Activated CD8-positive, alpha-beta T cell treated with anti-CD3 and anti-CD28 coated beads for 36 hours (primary cell): ENCODE results near the gene SCYL3. TPM values are rescaled to one million over a fixed set of nuclear protein-coding genes. Genes with fewer than 3 reads are reported as not detected.

Experiments
- ATAC-seq: fragments of 200-7000 bp; cut with Tn5 transposase; one replicate; pipeline ENCODE4 v1.10.0; 2021; ENCODE audit warnings: mild to moderate bottlenecking, moderate library complexity
- CTCF ChIA-PET: fragments of 350-600 bp; sonication (Branson Sonifier 250); formaldehyde crosslinking; loops from one replicate; lab custom pipeline; 2021; ENCODE audit warnings: antibody characterized with exemption; lab: Charles Lee
- POLR2A ChIA-PET: fragments of 350-600 bp; sonication (Branson Sonifier 250); formaldehyde crosslinking; loops from one replicate; lab custom pipeline; 2021; ENCODE audit warnings: antibody characterized with exemption; lab: Charles Lee
- DNase-seq: peaks from one replicate; pipeline ENCODE4 v3.0.0-alpha.2; 2020
- H3K27ac Mint-ChIP-seq: one replicate; pipeline ENCODE4 v1.8.0; 2021; ENCODE audit warnings: mild to moderate bottlenecking, mixed read lengths
- H3K27me3 Mint-ChIP-seq: one replicate; pipeline ENCODE4 v1.8.0; 2021; ENCODE audit warnings: mixed read lengths
- H3K36me3 Mint-ChIP-seq: one replicate; pipeline ENCODE4 v1.8.0; 2021; ENCODE audit warnings: low read depth, mixed read lengths
- H3K4me1 Mint-ChIP-seq: one replicate; pipeline ENCODE4 v1.8.0; 2021; ENCODE audit warnings: low read depth, mixed read lengths
- H3K4me3 Mint-ChIP-seq: one replicate; pipeline ENCODE4 v1.8.0; 2021; ENCODE audit warnings: mild to moderate bottlenecking, moderate library complexity, mixed read lengths
- H3K9me3 Mint-ChIP-seq: one replicate; pipeline ENCODE4 v1.8.0; 2021; ENCODE audit warnings: mixed read lengths
- CTCF ChIP-seq: fragments of 200-600 bp; IDR thresholded peaks from one replicate; pipeline ENCODE4 v1.8.0; 2022; ENCODE audit warnings: antibody characterized with exemption, mild to moderate bottlenecking
- intact Hi-C: fragments of 100-400 bp; cut with micrococcal nuclease; formaldehyde crosslinking; loops from one replicate; pipeline ENCODE4 v1.10.0; 2022
- total RNA-seq, 2 experiments: library from RNA; stranded (reverse); gene quantifications; one replicate each; pipeline ENCODE4 v1.2.3, GENCODE V29; 2021

Gene SCYL3, protein sequence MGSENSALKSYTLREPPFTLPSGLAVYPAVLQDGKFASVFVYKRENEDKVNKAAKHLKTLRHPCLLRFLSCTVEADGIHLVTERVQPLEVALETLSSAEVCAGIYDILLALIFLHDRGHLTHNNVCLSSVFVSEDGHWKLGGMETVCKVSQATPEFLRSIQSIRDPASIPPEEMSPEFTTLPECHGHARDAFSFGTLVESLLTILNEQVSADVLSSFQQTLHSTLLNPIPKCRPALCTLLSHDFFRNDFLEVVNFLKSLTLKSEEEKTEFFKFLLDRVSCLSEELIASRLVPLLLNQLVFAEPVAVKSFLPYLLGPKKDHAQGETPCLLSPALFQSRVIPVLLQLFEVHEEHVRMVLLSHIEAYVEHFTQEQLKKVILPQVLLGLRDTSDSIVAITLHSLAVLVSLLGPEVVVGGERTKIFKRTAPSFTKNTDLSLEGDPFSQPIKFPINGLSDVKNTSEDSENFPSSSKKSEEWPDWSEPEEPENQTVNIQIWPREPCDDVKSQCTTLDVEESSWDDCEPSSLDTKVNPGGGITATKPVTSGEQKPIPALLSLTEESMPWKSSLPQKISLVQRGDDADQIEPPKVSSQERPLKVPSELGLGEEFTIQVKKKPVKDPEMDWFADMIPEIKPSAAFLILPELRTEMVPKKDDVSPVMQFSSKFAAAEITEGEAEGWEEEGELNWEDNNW
- 1 to 10 TPM; 7.7 to 8.4 TPM for total RNA-seq

DNA sequence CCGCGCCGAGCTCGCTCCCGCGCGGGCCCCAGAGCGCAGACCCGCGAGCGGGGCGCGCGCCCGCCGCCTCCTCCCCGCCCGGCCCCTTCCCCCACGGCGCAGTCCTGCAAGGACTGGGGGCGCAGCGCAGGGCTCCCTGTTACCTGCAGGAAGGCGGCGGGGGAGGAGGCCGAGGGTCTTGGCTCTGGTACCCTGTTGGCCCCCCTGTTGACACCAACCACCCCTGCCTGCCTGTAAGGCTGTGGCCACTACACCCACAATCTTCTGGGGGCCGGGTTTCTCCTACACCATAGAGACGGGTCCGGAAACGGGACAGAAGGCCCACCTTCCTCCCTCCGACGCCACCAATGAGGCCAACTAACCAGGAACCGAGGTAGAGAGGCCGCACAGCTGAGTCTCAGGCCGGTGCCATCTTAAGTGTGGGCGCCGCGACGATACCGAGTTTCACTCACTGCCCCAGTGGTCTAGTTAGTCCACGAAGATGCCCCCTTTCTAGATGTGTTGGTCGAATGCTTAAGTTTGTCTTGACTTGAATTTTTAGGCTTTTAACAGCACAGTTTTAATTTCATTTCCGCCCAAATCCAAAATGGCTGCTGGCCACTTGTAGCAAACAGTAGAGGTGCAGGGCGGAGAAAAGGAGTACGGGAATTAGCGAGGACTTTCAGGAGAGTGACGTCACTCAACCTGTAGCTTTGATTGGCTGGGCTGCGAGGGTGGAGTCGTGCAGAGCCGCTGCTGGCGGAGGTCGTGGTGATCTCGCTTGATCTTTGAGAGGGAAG lies at the start of gene SCYL3:
TSS of gene SCYL3 (minus strand) at position 252 of the 779 bp plus-strand sequence. CDS start 5,056 bp downstream, outside the sequence.
- peaks cover 7% of the 10 kb centered on the region for H3K36me3 Mint-ChIP-seq

GRCh38 chr1:169941982-169942830 lies 48.5 kb upstream of the SCYL3 start:
- ChIA-PET POLR2A (no interaction called here), CTCF (no interaction called here)
- Mint-ChIP-seq H3K4me1 (no peaks in the 10 kb centered on the region), H3K4me3 (no peak overlapping the region), H3K27me3 (no peaks in the 10 kb centered on the region), H3K9me3 (no peaks in the 10 kb centered on the region), H3K36me3 (no peaks in the 10 kb centered on the region), H3K27ac (no peak overlapping the region)
- intact Hi-C loops = no loop called here
- no peak for ATAC-seq
- no peak for TF ChIP-seq CTCF
- DNase-seq = no peak

More for the DNA sequence above, at the start of gene SCYL3:
- ChIA-PET POLR2A (interaction anchor here (0.9 to 2.8 kb wide), 7 partner anchors 8 to 99 kb away, joined by 3 to 17 read pairs (median 4); partner anchors contain the start of gene METTL18), CTCF (interaction anchor here (1.2 to 2.0 kb wide), 4 partner anchors 35 to 181 kb away, joined by 3 to 7 read pairs (median 4); partner anchors contain the start of gene KIFAP3)
- intact Hi-C loops = loop anchor here (10.0 kb wide), 2 partner anchors 99 to 181 kb away; partner anchors contain the start of genes KIFAP3 and METTL18
- peaks cover 36% of the 10 kb centered on the region for H3K4me1 Mint-ChIP-seq
- no peak for TF ChIP-seq CTCF
- H3K9me3 Mint-ChIP-seq = no peaks in the 10 kb centered on the region
- no peaks in the 10 kb centered on the region for H3K27me3 Mint-ChIP-seq
- ATAC-seq (peak; percentile 86), DNase-seq (peak; percentile 93)
- peak within 1 kb of the TSS; percentile 70 for H3K4me3 Mint-ChIP-seq
- H3K27ac Mint-ChIP-seq = peak within 1 kb of the TSS; percentile 98

DNA sequence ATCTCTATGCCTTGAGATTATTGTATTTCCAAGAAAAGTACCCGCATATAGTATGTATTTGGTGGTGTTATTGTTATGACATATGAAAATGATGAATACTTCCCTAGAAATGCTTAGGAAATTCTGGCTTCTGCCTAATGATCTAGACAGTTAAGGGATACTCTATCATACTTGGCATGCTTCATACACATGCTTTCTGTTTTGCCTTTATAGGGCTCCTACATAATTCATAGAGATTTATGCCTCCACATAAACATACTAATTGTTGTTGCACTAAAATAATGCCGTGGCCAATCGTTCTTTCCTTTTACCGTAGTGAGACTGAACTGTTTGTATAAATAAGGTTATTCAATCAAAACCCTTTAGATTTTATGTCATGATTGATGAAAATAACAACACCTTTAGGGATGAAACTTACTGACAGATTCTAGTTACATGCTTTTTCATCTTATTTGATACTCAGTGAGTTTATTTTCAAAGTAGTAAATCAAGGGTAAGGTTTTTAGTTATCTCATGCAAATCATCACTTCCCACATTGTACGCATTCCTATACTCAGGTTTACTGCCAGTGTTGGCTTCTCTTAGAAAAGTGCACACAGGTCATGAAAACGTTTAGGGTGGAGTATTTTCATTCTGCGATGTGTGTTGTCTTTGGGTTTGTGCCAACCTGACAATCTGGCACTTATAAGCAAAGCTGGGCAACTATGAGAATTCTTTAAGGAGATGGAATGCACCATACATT lies 40.5 kb upstream of the SCYL3 start:
- H3K4me1 Mint-ChIP-seq = peaks cover 2% of the 10 kb centered on the region
- DNase-seq = no peak
- H3K36me3 Mint-ChIP-seq = no peaks in the 10 kb centered on the region
- no peaks in the 10 kb centered on the region for H3K9me3 Mint-ChIP-seq
- POLR2A ChIA-PET = no interaction called here
- CTCF ChIA-PET = no interaction called here
- no peak overlapping the region for H3K4me3 Mint-ChIP-seq
- no peak for TF ChIP-seq CTCF
- no peak overlapping the region for H3K27ac Mint-ChIP-seq
- intact Hi-C loops = no loop called here
- no peaks in the 10 kb centered on the region for H3K27me3 Mint-ChIP-seq
- no peak for ATAC-seq

- peaks cover 5% of the 10 kb centered on the region for H3K4me1 Mint-ChIP-seq
- CTCF ChIA-PET = no interaction called here
Observed at GRCh38 chr1:169931795-169932231, 38.1 kb upstream of the SCYL3 start.

More at GRCh38 chr1:169931795-169932231, 38.1 kb upstream of the SCYL3 start:
- H3K9me3 Mint-ChIP-seq = no peaks in the 10 kb centered on the region
- no peak overlapping the region for H3K27ac Mint-ChIP-seq
- H3K4me3 Mint-ChIP-seq = no peak overlapping the region
- ATAC-seq = no peak
- TF ChIP-seq CTCF = no peak
- intact Hi-C loops = no loop called here
- POLR2A ChIA-PET = no interaction called here
- no peak for DNase-seq
- no peaks in the 10 kb centered on the region for H3K27me3 Mint-ChIP-seq
- H3K36me3 Mint-ChIP-seq = no peaks in the 10 kb centered on the region
